H1 (cell line): Measurements from ENCODE around the gene DIPK2B. TPM values are rescaled to one million over a fixed set of nuclear protein-coding genes. Genes with fewer than 3 reads are reported as not detected.

Experiments used
- POU5F1 ChIP-seq: IDR thresholded peaks from 2 replicates; pipeline ENCODE4 v1.6.1; 2011; ENCODE audit warnings: low read depth, mild to moderate bottlenecking, low read length, moderate library complexity
- RXRA ChIP-seq: IDR thresholded peaks from 2 replicates; pipeline ENCODE4 v1.6.1; 2011; ENCODE audit warnings: low read depth, mild to moderate bottlenecking, low read length, moderate library complexity; ENCODE audit not compliant: insufficient read depth
- YY1 ChIP-seq: IDR thresholded peaks from 2 replicates; pipeline ENCODE4 v1.6.1; 2011; ENCODE audit warnings: low read depth, mild to moderate bottlenecking, low read length
- polyA plus RNA-seq, 7 experiments: library from polyadenylated mRNA; depleted of rRNA in 3 of 7; stranded (reverse) in 5 of 7; unstranded in 2 of 7; fragments of >200 nt in 5 of 7; fragments of 200-250 nt in 2 of 7; gene quantifications; 1 replicate in 5 of 7; 2 replicates in 1 of 7; 4 replicates in 1 of 7; pipeline versions ENCODE4 v1.2.1 to v1.2.3, GENCODE V29; 2011 to 2013; ENCODE audit warnings: missing spikeins in 2 of 7, mixed read lengths in 2 of 7
- total RNA-seq: library from RNA; stranded (reverse); fragmentation: NEBNext Ultra II Directional; extraction: Animal tissue kit (Norgen Biotek cat#: 25700); gene quantifications from 2 replicates; pipeline ENCODE4 v1.2.1, GENCODE V29; 2021

Gene DIPK2B
- total and polyA plus RNA-seq, 2 of the 8 experiments (the other 6 are each of a cell fraction or from before 2014, with no cell fraction given) = not detected

- TF ChIP-seq RXRA (no peak), YY1 (no peak), POU5F1 (no peak)
Observed at GRCh38 chrX:45172890-45173289, 27.8 kb downstream of the DIPK2B start (continued).
